Endothelial cell of umbilical vein (primary cell): Measurements from ENCODE around the gene NME5. TPM values are rescaled to one million over a fixed set of nuclear protein-coding genes. Genes with fewer than 3 reads are reported as not detected.

Experiments
- BruUV-seq: library from RNA; stranded (reverse); fragments of 400-500 nt; replicated peaks from 2 replicates; lab custom pipeline; 2021; lab: Mats Ljungman, UMichigan
- CTCF ChIA-PET: fragments of 300-600, 350-600 bp; sonication (Branson Sonifier 250); formaldehyde crosslinking; loops from one replicate; lab custom pipeline; 2021; ENCODE audit warnings: antibody characterized with exemption, inconsistent platforms; lab: Charles Lee
- POLR2A ChIA-PET: fragments of 300-600, 350-600 bp; sonication (Branson Sonifier 250); formaldehyde crosslinking; loops from one replicate; lab custom pipeline; 2021; ENCODE audit warnings: antibody characterized with exemption, inconsistent platforms; lab: Charles Lee
- DNase-seq: peaks from one replicate; pipeline ENCODE4 v3.0.0-alpha.2; 2011; ENCODE audit warnings: low read depth, low spot score
- FAIRE-seq: peaks from 2 replicates; lab custom pipeline; 2011; peaks lifted over from hg19 to GRCh38; lab: Jason Lieb, UNC
- H2AFZ ChIP-seq: 2 replicates; pipeline ENCODE4 v1.6.0; 2012; ENCODE audit warnings: low read depth, low read length, control low read depth, inconsistent platforms
- H3K27ac ChIP-seq: 2 replicates; pipeline ENCODE4 v1.5.1; 2011; ENCODE audit warnings: low read depth, mild to moderate bottlenecking, control low read depth, low read length, moderate library complexity; ENCODE audit not compliant: insufficient read depth
- H3K27me3 ChIP-seq, 2 experiments: 2 replicates each; pipeline versions ENCODE4 v1.6.0 to v1.6.1; 2011; ENCODE audit warnings: low read length in 2 of 2, mixed read lengths in 1 of 2; ENCODE audit not compliant: control insufficient read depth in 2 of 2, insufficient read depth in 2 of 2
- H3K36me3 ChIP-seq, 2 experiments: 2 replicates in 1 of 2; 3 replicates in 1 of 2; pipeline ENCODE4 v1.5.1; 2011; ENCODE audit warnings: low read length in 2 of 2, mild to moderate bottlenecking in 1 of 2, moderate library complexity in 1 of 2; ENCODE audit not compliant: control insufficient read depth in 2 of 2, insufficient read depth in 2 of 2; ENCODE audit errors: extremely low read depth in 1 of 2
- H3K4me1 ChIP-seq: 3 replicates; pipeline ENCODE4 v1.5.1; 2011; ENCODE audit warnings: mild to moderate bottlenecking, low read length; ENCODE audit not compliant: control insufficient read depth, insufficient read depth; ENCODE audit errors: extremely low read depth
- H3K4me2 ChIP-seq: 2 replicates; pipeline ENCODE4 v1.6.1; 2011; ENCODE audit warnings: low read length, control low read depth, mixed read lengths; ENCODE audit not compliant: insufficient read depth
- H3K4me3 ChIP-seq, 3 experiments: fragments of 200-600 bp in 1 of 3; sonication (generic), shearing (Covaris generic) in 1 of 3; replicated peaks in 1 of 3; 2 replicates each; pipeline ENCODE4 v1.5.1; 2011 to 2016; ENCODE audit warnings: control low read depth in 3 of 3, low read length in 3 of 3, mild to moderate bottlenecking in 2 of 3, inconsistent platforms in 1 of 3, low read depth in 1 of 3, moderate library complexity in 1 of 3; ENCODE audit not compliant: insufficient read depth in 1 of 3
- H3K79me2 ChIP-seq: 2 replicates; pipeline ENCODE4 v1.6.0; 2012; ENCODE audit warnings: low read length, inconsistent platforms; ENCODE audit not compliant: control insufficient read depth, insufficient read depth
- H3K9ac ChIP-seq: replicated peaks from 2 replicates; pipeline ENCODE3; 2011; ENCODE audit warnings: low read length, control low read depth; ENCODE audit not compliant: insufficient read depth; ENCODE audit errors: extremely low read depth
- H3K9me1 ChIP-seq: replicated peaks from 3 replicates; pipeline ENCODE4 v1.6.0; 2011; ENCODE audit warnings: mild to moderate bottlenecking, low read length; ENCODE audit not compliant: control insufficient read depth, insufficient read depth; ENCODE audit errors: extremely low read depth
- H3K9me3 ChIP-seq: replicated peaks from 2 replicates; pipeline ENCODE4 v1.5.1; 2012; ENCODE audit warnings: low read length, inconsistent platforms; ENCODE audit not compliant: control insufficient read depth, insufficient read depth
- H4K20me1 ChIP-seq: replicated peaks from 2 replicates; pipeline ENCODE3; 2011; ENCODE audit warnings: mild to moderate bottlenecking, low read length; ENCODE audit not compliant: control insufficient read depth, insufficient read depth; ENCODE audit errors: extremely low read depth
- CTCF ChIP-seq, 2 donors: IDR thresholded peaks; 1 replicate in 1 of 2; 2 replicates in 1 of 2; pipeline ENCODE4 v1.5.1; 2011; ENCODE audit warnings: low read length in 2 of 2, mild to moderate bottlenecking in 2 of 2, moderate library complexity in 2 of 2, control low read depth in 1 of 2, inconsistent platforms in 1 of 2, low read depth in 1 of 2; ENCODE audit not compliant: insufficient read depth in 1 of 2; ENCODE audit errors: extremely low read depth in 1 of 2
- EZH2 ChIP-seq: IDR thresholded peaks from 2 replicates; pipeline ENCODE4 v1.6.1; 2012; ENCODE audit warnings: borderline replicate concordance, low read depth, mild to moderate bottlenecking, moderate library complexity, low read length, inconsistent platforms; ENCODE audit not compliant: severe bottlenecking
- FOS ChIP-seq: IDR thresholded peaks from 2 replicates; pipeline ENCODE4 v1.6.1; 2011; ENCODE audit warnings: mild to moderate bottlenecking, low read length, moderate library complexity, borderline replicate concordance; ENCODE audit not compliant: insufficient read depth
- GATA2 ChIP-seq: IDR thresholded peaks from 2 replicates; pipeline ENCODE4 v1.7.0; 2011; ENCODE audit warnings: low read depth, mild to moderate bottlenecking, moderate library complexity, mixed read lengths, low read length; ENCODE audit not compliant: insufficient read length, insufficient read depth
- JUN ChIP-seq: IDR thresholded peaks from 2 replicates; pipeline ENCODE4 v1.6.1; 2011; ENCODE audit warnings: borderline replicate concordance, low read depth; ENCODE audit not compliant: insufficient read length, insufficient read depth
- MYC ChIP-seq: IDR thresholded peaks from one replicate; pipeline ENCODE4 v1.6.1; 2011; ENCODE audit warnings: mild to moderate bottlenecking, low read depth, low read length
- POLR2A ChIP-seq: IDR thresholded peaks from 2 replicates; pipeline ENCODE4 v1.6.1; 2012; ENCODE audit warnings: low read depth, mild to moderate bottlenecking, control low read depth, low read length
- POLR2AphosphoS5 ChIP-seq: IDR thresholded peaks from 2 replicates; pipeline ENCODE4 v1.6.1; 2012; ENCODE audit warnings: low read depth, mild to moderate bottlenecking, control low read depth, low read length, moderate library complexity; ENCODE audit not compliant: insufficient read depth
- dilution Hi-C: fragments of 300-500 bp; cut with MboI; formaldehyde crosslinking; loops from one replicate; pipeline ENCODE4 v1.15.0; 2019; ENCODE audit warnings: low sequenced_read_pairs; ENCODE audit not compliant: extremely low pct_ligation_motif_present
- intact Hi-C: fragments of 100-400 bp; cut with micrococcal nuclease; formaldehyde crosslinking; loops from one replicate; pipeline ENCODE4 v1.10.0; 2022
- polyA plus RNA-seq, 4 experiments: library from polyadenylated mRNA; depleted of rRNA in 3 of 4; stranded (reverse) in 3 of 4; unstranded in 1 of 4; fragments of >200 nt; gene quantifications; 2 replicates each; pipeline versions ENCODE4 v1.2.1 to v1.2.3, GENCODE V29; 2011 to 2012; ENCODE audit warnings: missing spikeins in 1 of 4
- total RNA-seq: library from RNA; stranded (reverse); gene quantifications from 2 replicates; pipeline ENCODE4 v1.2.3, GENCODE V29; 2021
- TF ChIP-seq, protein P1 (sequence below): IDR thresholded peaks from 2 replicates; pipeline ENCODE4 v1.6.1; 2011; ENCODE audit not compliant: insufficient read depth, insufficient read length

Gene NME5
- total and polyA plus RNA-seq, 2 donors (not counting 3 experiments of a cell fraction or from before 2014, with no cell fraction given), result 0.11 to 1.5 TPM

GRCh38 chr5:138092301-138092700 is 46.9 kb downstream of the NME5 start:
- BruUV-seq, result no TSS peak
- H3K27ac ChIP-seq, result no peak overlapping the region
- no peak overlapping the region for H3K4me2 ChIP-seq
- no peaks in the 10 kb centered on the region for H3K9me3 ChIP-seq
- peaks cover 20 to 42% of the 10 kb centered on the region in 2 experiments for H3K27me3 ChIP-seq
- no peaks in the 10 kb centered on the region for H3K36me3 ChIP-seq
- no peak for DNase-seq
- FAIRE-seq, result no peak
- no peak overlapping the region for H3K4me3 ChIP-seq
- TF ChIP-seq FOS (no peak), POLR2A (no peak), GATA2 (no peak), EZH2 (no peak), MYC (no peak), POLR2AphosphoS5 (no peak)
- TF ChIP-seq, protein P1, sequence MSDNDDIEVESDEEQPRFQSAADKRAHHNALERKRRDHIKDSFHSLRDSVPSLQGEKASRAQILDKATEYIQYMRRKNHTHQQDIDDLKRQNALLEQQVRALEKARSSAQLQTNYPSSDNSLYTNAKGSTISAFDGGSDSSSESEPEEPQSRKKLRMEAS, result no peak
- no peaks in the 10 kb centered on the region for H3K9me1 ChIP-seq
- no peaks in the 10 kb centered on the region for H3K4me1 ChIP-seq
- no peak overlapping the region for H2AFZ ChIP-seq
- ChIA-PET CTCF (interaction anchor here (1.1 to 2.2 kb wide), 2 partner anchors 13 to 56 kb away, joined by 3 to 9 read pairs; no protein-coding TSS in a partner anchor), POLR2A (no interaction called here)
- H4K20me1 ChIP-seq, result no peaks in the 10 kb centered on the region
- no peaks in the 10 kb centered on the region for H3K79me2 ChIP-seq
- dilution Hi-C loops (no loop called here), intact Hi-C loops (no loop called here)
- H3K9ac ChIP-seq, result no peak overlapping the region

DNA sequence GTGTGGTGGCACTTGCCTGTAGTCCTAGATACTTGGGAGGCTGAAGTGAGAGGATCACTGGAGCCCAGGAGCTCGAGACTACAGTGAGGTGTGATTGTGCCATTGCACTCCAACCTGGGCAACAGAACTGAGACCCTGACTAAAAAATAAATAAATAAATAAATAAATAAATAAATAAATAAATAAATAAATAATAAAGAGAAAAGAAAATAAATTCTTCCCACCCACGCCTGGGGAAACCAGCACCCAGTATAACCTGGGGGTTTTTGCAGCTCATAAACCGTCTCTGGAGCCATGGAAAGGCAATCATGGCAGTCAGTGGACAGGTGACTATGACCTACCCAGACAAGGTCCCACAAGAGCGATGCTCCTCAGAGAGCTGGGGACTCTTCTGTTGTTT is 47.5 kb downstream of the NME5 start:
- BruUV-seq, result no TSS peak
- ChIA-PET POLR2A (no interaction called here), CTCF (interaction anchor here (1.0 to 2.2 kb wide), 4 partner anchors 8 to 486 kb away, joined by 3 to 9 read pairs (median 3); no protein-coding TSS in a partner anchor)

More for the DNA sequence above, 47.5 kb downstream of the NME5 start:
- TF ChIP-seq MYC (no peak), JUN (no peak), GATA2 (no peak), FOS (no peak), POLR2AphosphoS5 (no peak), CTCF (IDR thresholded peaks at IDR 0.05; ENCODE audit: extremely low read depth in 1 of 2, insufficient read depth in 1 of 2, low read depth in 1 of 2, low read length in 2 of 2) (no peak), POLR2A (no peak), EZH2 (no peak)
- TF ChIP-seq, protein P1, result no peak
- Histone ChIP-seq H3K9ac (no peak overlapping the region), H3K27me3 (peaks cover 20 to 39% of the 10 kb centered on the region in 2 experiments), H4K20me1 (no peaks in the 10 kb centered on the region), H2AFZ (no peak overlapping the region), H3K79me2 (no peaks in the 10 kb centered on the region), H3K27ac (no peak overlapping the region), H3K36me3 (no peaks in the 10 kb centered on the region), H3K9me1 (no peaks in the 10 kb centered on the region), H3K4me3 (no peak overlapping the region), H3K9me3 (no peaks in the 10 kb centered on the region), H3K4me2 (no peak overlapping the region), H3K4me1 (no peaks in the 10 kb centered on the region)
- intact Hi-C loops (no loop called here), dilution Hi-C loops (no loop called here)
- FAIRE-seq, result no peak
- DNase-seq, result no peak
